Right hindlimb (tissue), 1 donor: ENCODE results near the gene ASPSCR1.
A peak's percentile ranks its signal among the peaks of the same experiment; 100 is the strongest.

ENCODE experiments used
- DNase-seq: peaks from one replicate; pipeline ENCODE4 v3.0.0-alpha.2; 2018

ASPSCR1 gene

DNA sequence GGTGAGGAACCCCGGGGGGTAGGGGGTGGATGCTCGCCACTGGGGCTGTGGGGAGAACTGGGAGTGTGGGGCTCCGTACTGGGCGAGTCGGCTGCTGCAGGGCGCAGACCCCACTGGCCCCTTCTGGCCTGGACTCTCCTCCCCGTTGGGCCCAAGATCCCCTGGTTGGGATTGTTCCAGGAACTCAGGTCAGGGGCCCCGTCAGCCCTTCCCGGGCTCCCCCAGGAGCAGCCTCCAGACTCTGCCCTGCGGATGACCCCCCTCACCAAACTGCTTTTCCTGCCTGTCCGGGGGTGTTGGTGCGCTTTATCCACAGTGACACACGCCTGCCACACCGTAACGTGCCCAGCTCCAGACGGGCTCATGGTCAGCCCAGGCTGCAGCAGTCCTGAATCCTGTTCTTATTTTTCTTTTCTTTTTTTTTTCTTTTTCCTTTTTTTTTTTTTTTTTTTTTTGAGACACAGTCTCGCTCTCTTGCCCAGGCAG, 24.2 kb downstream of the ASPSCR1 start:
- DNase-seq: no peak

DNA sequence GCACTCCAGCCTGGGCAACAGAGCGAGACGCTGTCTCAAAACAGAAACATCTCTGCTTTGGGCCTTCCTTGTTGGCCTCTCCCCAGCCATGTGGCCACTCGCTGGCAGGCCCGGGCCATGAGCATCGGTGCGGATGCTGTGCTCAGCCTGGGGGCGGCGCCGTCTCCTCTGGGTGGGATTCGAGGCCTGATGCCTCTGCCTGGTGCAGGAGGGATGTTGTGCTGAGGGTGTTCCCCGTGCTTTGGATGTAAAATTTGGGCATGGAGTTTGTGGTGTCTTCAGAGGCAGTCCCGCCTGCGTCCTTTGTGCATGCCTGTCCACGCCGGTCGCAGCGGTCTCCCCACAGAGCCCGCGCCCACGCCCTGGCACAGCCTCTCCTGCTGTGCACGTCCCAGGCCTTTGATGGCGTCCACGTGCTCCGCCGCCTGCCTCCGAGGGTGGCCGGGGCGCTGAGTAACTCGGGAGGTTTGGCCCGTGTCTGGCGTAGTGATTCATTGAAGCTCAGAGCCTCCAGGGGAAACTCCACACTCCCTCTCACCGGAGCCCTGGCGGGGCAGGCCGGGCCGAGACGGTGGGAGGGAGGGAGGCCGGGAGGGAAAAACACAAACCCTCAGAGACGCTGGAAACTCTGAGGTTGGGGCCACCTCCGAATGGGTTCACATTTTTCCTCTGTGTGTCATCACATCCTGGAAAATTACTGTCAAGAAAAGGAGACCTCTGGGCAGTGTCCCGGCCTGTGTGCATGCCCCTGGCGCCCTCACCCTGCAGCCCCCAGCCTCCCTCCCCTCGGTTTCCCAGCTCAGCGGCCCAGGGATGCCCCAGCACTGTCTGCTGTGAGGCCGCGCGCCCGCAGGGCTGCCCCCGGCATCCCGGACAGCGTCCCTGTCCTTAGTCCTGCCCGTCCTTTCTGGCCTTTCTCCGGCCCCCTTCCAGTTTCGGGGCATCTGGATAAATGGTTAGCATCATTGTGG, 26.3 kb downstream of the ASPSCR1 start:
- DNase-seq: peak; percentile 79

DNA sequence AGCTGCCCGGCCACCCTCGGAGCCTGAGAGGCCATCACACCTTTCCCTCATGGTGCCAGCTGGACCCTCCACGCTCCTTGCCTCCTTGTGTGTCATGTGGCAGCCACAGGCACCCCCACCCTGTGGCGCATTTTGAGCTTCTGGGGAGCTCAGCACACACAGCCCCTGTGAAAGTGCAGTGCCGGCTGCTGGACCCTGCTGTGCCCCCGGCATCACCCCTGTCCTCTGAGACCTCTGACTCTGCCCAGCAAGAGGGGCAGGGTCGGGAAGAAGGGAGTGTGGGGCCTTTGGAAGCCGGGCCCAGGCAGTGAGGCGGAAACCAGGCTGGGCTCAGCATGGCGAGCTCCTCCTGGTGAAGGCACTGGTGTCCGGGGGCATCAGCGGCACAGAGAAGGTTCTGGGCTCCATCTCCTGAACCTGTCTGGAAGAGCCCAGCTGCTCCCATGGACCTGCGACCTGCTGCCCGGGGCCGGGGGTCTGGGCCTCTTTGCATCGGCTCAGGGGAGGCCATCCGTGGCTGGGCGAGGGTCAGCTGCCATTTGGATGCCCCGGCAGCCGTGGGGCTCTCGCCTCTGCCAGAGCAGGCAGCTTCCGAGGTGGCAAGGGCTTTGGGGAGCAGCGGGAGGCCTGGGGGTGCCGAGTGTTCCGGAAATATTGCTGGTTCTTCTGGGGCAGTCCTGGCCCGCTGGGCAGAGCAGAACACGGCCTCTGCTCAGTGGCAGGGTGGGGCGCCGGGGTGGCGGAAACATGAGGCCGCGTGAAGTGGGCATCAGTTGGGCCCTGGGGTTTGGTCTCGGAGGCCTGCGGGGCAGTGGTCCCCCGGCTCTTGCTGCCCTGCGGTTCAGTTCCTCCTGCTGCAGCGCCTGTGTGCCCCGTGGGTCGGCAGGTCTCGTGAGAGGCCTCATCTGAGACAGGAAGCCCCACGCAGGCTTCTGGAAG, 27.4 kb downstream of the ASPSCR1 start:
- no peak for DNase-seq

DNA sequence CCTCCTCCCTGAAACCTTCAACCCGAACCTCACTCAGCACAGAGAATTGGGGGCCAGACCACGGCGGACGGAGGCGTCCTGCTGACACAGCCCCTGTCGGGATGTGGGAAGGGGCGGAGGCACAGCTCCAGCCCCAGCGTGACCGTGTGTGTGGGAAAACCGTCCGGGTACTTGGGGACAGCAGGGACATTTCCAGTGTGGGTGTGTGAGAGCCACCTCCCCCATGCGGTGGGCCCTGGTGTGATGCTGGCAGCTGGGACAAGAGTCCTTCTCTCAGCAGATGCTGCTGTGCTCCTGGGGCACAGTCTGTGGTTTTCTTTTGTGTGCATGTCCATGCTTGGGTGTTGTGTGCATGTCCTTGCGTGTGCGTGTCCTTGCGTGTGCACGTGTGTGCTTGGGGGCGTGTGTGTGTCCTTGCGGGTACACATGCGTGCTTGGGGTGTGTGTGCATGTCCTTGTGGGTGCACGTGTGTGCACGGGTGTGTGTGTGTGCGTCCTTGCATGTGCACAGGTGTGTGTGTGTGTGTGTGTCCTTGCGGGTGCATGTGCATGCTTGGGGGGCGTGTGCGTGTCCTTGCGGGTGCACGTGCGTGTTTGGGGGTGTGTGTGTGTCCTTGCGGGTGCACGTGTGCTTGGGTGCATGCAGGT, 28.4 kb downstream of the ASPSCR1 start:
- DNase-seq: no peak

DNA sequence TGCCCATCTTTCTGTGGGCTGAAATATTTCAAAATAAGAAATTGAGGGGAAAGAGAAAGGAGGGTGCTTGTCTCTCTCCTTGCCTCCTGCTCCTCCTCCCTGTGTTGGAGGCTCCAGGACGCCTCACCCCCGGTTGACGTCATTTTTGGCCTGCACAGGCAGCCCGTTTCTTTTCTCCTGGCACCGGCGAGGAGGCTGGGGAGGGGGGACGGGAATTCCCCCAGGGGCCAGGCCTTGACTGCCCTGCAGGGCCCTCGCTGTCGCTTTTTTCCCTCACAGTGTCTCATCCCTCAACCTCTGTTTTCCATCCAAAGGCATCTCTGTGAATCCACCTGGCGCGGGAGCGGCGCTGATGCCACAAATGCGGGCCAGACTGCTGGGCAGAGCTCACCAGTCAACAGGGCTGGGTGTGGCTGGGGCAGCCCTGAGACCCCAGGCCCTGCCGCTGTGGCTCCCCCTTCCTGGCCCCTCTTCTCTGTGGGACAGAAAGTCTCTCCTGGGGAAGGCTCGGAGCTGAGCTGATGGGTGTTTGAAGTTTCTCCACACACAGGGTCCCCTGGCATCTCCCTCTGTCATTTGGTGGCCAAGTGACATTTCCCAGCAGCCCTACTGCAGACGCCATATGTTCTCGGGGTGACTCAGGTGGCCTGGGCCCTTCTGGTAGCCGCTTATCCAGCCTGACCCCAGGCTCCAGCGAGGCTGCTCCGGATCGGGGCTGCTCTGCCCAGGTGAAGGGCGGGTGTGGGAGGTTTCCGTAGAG, 29.2 kb downstream of the ASPSCR1 start:
- no peak for DNase-seq

DNA sequence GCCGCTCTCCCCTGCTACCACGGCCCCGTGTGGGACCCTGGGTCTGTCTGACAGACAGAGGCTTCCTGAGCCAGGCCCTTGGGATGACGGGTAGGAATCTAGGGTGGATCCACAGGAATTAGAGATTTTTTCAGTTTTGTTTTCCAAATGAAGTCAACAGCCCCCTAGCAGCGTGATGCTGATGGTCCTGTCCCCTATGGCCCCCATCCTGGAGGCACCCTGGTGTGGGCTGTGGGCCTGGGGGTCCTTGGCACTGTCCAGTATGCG, 29.7 kb downstream of the ASPSCR1 start:
- no peak for DNase-seq

DNA sequence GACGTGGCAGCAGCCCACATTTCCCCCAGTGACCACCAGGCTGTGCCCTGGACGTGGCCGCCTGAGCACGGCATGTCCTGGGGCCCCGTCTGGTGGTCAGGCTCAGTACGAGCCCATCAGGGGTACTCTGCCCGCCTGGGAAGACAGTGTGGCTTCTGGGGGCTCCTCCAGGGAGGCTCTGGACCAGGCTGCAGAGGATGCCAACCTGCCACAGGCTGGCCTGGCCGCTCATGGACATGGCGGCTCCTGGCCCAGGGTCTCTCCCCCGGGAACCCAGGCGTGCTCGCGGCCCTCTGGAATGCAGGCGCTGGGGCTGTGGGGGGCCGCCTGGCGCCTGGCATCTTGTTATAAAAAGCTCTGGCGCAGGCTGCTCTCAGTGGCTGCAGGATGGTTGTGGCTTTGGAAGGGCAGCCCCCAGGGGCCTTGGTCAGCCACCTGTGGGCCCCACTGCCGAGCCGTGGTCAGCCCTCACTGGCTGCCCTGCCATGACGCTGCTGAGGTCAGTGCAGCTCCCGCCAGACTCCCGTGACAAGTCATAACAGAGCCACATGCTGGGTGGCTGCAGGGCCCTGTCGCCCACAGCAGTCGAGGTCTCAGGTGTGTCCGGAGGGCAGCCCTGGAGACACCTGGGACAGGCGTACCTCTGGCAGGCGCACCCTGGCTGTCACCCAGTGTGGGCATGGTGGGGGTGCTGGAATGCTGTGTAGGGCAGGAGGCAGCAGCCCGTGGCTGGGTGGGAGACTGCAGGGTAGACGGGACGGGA, 30.2 kb downstream of the ASPSCR1 start:
- no peak for DNase-seq

DNA sequence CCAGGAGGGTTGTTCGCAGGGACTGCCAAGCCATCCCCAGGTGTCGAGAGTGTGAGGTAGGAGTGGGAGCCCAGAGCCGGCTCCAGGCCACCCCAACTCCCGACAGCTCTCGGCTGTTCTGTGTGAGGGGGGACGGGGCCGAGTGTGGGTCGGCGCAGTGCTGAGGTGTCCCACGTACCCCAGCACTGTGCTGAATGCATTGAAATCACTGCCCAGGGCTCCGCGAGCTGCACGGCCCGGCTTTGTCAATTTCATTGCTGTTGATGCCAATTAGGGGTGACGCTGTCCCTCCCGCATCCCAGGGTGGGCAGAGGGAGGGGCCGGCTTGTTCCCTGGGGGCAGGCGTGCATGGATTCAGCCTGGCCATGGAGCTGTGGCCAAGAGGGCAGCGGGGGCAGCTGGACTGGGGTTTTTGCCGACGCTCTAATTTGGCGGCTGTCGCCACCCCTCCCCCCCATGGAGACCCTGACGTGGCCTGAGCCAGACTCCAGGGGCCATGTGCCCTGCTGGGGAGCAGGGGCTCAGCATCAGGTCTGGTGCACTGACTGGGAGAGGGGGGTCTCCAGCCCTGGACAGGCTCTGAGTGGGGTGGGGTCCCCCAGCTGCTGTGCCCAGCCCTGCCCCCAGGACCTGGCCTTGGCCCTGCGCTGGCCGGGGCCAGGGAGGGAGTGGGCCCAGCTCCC, 31.0 kb downstream of the ASPSCR1 start:
- no peak for DNase-seq

DNA sequence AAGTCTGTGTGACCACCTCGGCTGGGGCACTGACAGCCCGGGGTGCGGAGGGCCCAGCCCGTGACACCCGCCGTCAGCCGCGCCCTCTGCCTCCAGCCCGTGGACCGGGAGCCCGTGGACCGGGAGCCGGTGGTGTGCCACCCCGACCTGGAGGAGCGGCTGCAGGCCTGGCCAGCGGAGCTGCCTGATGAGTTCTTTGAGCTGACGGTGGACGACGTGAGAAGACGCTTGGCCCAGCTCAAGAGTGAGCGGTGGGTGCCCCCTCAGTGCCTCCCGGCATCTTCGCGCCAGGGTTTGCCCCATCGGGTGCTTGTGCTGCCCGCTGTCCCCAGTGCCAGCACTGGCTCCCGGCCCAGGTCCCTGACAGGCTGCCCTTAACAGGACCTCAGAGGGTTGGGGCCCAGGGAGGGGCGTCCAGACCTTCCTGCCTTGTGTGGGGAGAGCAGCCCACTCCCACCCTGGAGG, 31.5 kb downstream of the ASPSCR1 start:
- no peak for DNase-seq

DNA sequence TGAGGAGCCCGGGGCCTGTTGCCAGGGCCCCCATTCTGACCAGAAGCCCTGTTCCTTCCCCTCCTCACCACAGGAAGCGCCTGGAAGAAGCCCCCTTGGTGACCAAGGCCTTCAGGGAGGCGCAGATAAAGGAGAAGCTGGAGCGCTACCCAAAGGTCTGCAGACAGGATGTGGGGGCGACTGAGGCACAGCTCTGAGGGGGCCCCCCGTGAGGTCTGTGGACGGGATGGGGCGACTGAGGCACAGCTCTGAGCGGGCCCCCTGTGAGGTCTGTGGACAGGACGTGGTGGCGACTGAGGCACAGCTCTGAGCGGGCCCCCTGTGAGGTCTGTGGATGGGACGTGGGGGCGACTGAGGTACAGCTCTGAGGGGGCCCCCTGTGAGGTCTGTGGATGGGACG, 32.0 kb downstream of the ASPSCR1 start:
- no peak for DNase-seq

DNA sequence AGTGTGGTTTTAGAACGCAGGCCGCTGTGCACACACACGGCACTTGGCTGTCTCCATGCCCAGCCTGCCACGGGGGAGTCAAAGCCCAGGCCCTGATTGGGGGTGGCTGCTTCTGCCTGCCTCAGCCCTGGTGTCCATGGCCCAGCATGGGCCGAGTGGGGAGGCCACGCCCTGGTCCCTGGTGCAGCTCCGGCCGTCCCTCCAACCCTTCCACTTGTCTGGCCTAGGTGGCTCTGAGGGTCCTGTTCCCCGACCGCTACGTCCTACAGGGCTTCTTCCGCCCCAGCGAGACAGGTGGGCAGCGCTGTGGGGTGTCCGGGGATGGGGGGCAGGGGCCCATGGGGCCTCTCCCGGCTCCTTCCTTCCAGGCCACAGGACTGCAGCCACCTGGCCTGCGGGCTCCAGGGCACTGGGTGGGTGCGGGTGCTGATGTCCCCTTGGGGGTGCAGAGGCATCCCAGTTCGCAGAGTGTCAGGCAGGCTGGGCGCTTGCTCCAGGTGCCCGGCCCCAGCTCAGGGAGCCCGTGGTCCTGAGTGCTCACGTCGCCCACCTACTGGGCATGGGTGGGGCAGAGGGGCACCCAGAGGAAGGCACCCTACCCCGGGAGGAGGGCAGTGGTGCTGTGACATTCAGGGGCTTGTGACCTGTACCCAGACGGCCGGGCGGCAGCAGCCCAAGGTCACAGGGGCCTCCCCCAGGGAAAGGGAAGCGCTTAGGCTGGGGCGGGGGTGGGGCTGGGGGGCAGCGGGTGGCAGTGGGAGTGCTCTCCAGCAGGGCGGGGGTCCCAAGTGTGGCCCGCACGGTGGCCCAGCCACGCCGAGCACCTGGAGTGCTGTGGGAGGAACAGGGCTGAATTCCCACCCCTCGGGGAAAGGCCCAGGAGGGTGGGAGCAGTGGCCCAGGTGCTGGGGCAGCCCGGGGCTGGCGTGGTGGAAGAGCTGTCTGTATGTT, 33.4 kb downstream of the ASPSCR1 start:
- no peak for DNase-seq

DNA sequence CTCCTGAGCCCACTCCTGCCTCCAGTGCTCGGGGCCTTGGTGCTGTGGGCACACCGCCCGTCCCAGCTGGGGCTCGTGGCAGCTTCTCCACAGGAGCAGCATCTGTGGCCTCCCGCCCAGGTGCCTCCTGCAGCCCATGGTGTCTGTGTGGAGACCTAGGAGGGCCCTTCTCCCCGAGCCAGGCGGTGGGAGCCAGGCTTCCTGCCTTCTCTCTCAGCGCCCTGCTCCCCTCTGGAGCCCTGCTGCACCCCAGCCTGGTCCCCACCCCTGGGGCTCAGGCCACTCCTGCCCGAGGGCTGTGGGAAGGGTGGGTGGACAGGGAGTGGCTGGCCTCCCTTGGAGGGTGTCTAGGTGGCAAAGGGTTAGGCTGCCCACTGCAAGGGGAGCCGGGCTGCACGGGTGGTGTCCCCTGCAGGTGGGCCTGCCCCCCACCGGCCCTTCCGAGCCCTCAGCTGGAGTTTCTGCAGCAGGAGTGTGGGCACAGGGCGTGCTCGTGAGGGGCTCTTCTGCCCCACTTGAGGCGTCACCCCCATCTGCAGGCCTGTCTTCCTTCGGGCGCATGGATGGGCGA, 34.3 kb downstream of the ASPSCR1 start:
- no peak for DNase-seq

DNA sequence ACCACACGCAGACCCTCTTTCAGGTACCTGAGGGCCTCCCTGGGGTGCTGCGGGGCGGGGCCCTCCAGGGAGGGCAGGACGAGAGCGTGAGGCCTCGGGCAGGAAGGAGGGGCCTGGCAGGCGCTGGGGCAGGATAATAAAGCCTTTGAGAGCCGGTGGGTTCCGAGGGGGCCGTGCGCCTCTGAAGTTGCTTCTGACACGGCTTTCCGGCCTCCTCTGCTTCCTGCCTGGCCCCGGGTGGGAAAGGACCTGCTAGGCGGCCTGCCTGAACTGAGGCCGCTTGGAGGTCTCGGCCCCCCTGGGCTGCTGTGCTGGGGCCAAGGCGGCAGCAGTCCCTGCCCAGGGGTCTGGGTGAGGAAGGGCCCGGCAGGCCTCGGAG, 34.8 kb downstream of the ASPSCR1 start:
- no peak for DNase-seq

DNA sequence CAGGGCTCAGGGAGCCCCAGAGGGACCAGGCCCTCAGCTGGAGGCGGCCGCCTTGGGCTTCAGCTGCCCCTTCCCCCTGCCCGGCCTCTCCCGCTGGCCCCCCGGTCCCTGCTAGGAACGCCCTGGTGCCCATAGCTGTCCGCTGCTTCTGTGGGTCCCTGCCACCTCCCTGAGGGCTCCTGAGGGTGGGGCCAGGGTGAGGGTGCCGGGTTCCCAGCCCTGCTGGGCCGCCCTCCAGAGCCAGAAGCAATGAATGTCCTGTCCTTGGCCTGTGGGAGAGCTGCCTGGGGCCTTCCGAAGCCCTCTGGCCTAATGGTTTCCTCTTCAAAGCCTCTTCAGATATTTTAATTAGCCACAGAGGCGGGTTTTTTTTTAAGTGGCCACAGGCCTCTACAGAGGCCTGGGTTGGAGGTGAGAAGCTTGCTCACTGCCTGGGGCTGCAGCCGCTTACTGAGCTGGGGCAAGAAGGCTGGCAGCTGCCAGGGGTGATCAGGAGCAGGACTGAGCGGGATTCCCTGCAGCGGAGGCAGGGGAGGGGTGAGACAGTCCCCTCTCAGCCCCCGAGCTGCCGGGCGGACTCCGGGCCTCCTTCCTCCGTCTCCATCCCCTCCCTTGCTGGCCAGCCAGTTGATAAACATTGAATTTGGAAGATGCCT, 35.3 kb downstream of the ASPSCR1 start:
- DNase-seq: no peak

DNA sequence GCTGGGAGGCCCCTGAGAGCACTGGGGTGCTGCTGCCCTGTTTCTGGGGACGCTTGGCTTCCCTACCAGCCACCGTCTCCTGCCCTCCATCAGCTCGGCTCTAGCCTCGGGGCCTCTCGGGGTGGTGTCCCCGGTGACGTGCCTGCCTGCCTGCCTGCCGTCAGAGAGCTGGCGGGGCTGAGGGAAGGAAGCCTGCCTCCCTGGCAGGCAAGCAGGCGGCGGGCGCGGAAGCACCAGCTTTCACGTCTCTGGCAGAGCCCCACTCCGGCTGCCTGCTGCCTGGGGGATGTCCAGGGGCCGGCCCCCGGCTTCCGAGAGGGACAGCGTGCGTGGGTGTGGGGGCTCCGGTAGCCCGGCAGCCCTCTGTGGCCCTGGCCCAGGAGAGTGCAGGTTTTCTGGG, 35.9 kb downstream of the ASPSCR1 start:
- peak; percentile 69 for DNase-seq

DNA sequence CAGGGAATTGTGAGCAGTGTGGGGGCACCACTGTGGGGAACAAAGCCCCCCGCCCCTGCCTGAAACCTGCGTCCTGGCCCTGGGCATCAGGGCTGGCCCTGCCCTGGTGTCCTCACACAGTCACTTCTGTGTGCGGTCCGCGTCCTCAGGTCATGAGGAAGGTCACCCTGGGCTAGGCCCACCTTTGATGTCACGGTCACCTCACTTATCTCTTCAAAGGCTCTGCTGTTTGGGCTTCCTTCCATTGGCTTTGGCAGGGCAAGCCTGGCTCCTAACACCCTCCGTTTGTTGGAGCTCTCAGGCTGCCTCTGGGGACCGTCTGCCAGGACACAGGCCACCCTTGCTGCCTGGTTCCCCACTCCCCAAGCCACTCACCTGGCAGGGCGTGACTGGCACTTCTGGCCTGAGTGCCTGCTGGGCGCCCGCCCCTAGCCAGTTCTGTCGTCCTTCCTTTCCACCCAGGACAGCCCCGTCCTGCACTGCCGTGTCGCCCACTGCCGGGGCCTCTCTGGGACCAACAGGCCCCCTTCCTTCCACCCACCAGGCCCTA, 36.4 kb downstream of the ASPSCR1 start:
- no peak for DNase-seq

DNA sequence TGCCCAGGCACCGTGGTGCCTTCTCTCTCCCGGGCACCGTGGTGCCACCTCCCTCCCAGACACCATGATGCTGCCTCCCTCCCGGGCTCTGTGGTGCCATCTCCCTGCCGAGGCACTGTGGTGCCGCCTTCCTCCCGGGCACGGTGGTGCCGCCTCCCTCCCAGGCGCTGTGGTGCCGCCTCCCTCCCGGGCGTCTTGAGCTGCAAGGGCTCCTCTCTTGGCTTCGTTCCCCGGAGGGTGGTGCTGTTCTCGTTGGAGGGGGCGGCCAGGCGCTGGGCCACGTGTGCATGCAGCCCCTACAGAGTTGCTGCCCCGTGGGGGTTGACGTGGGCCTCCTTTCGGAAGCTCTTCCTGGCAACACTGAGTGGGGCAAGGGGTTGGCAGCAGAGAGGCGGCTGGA, 37.0 kb downstream of the ASPSCR1 start:
- DNase-seq: no peak

DNA sequence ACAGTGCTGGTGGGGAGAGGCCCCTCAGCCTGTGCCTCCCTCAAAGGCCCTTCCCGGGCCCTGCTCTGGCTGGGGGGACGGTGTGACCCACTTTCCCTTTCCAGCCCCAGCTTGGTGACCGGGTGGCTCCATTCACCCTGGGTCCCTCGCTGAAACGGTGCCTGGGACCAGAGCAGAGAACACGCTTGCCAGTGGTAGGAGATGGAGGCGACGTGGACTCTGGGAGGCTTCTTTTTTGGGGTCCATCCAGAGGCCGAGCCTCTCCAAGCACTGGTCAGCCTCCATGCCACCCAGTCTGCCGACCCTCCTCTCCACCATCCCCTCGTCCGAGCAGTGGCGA, 37.5 kb downstream of the ASPSCR1 start:
- no peak for DNase-seq
